ENCODE measurements around the gene MREG.

MREG gene

DNA sequence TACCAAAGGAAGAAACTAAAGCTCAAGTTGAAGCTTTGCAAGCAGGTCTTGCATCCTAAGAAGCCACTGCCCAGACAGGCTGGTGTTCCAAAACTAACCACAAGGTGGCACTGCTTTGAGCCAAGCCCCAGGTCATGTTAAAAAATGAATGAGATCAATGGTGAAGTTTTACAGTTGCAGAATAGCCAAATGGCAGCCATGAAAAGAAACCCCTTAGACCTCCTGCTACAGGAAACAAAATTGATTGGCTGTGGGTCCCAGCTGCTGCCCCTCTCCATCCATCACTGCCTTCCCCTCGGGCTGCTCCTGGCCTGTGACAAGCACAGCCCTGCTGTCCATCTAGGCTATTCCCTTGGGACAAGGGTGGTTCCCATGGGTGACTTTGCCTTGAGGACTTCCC, 20.7 kb upstream of the MREG start:
- Histone ChIP-seq H3K27ac (ENCODE audit: low read depth, low read length) (no peak overlapping the region), H3K9me2 (replicated peaks; ENCODE audit: control insufficient read depth, low read length) (no peaks in the 10 kb centered on the region), H4K20me1 (ENCODE audit: control insufficient read depth, insufficient read depth, low read depth, low read length) (no peaks in the 10 kb centered on the region), H3F3A (ENCODE audit: control insufficient read depth, insufficient read depth) (no peaks in the 10 kb centered on the region), H3K27me3 (ENCODE audit: control insufficient read depth, low read length) (peaks cover 20% of the 10 kb centered on the region), H3K79me2 (ENCODE audit: control insufficient read depth, low read length) (no peaks in the 10 kb centered on the region), H3K9me3 (ENCODE audit: control insufficient read depth, insufficient read depth, low read length) (no peaks in the 10 kb centered on the region), H3K4me1 (ENCODE audit: control insufficient read depth, low read length) (no peaks in the 10 kb centered on the region), H3K4me3 (ENCODE audit: low read length) (no peak overlapping the region), H3K4me2 (ENCODE audit: low read length) (no peak overlapping the region), H3K36me3 (ENCODE audit: control insufficient read depth, low read length) (no peaks in the 10 kb centered on the region)
- no peak for TF ChIP-seq EZH2phosphoT487 (IDR thresholded peaks at IDR 0.05; ENCODE audit: borderline replicate concordance, low read length)
- peak; percentile 89 for TF ChIP-seq CTCF (IDR thresholded peaks at IDR 0.05; ENCODE audit: low read depth, low read length, poor library complexity, severe bottlenecking)

DNA sequence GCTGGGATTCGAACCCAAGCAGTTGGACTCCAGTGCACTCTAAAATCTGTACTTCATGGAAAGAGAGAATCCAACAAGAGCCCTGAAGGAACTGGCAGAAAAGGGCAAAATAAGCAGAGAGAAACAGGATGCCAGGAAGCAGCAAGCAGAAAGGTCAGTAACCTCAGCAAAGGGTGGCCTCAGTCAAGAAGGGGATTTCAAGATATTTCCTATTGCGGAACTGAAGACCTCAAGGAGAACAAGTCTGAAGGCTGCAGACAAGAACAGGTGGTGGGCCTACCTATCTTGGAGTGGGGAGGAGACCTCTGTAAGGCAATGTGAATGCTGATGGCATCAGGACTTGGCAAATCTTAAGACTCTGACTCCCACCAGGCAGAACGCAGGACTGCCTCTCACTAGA, 20.1 kb upstream of the MREG start:
- no peaks in the 10 kb centered on the region for H3K9me3 ChIP-seq (ENCODE audit: control insufficient read depth, insufficient read depth, low read length)
- H3F3A ChIP-seq (ENCODE audit: control insufficient read depth, insufficient read depth), result no peaks in the 10 kb centered on the region
- no peak overlapping the region for H3K4me3 ChIP-seq (ENCODE audit: low read length)
- no peaks in the 10 kb centered on the region for H4K20me1 ChIP-seq (ENCODE audit: control insufficient read depth, insufficient read depth, low read depth, low read length)
- H3K27me3 ChIP-seq (ENCODE audit: control insufficient read depth, low read length), result peaks cover 20% of the 10 kb centered on the region
- H3K9me2 ChIP-seq (replicated peaks; ENCODE audit: control insufficient read depth, low read length), result no peaks in the 10 kb centered on the region
- H3K36me3 ChIP-seq (ENCODE audit: control insufficient read depth, low read length), result no peaks in the 10 kb centered on the region
- no peaks in the 10 kb centered on the region for H3K4me1 ChIP-seq (ENCODE audit: control insufficient read depth, low read length)
- no peak overlapping the region for H3K27ac ChIP-seq (ENCODE audit: low read depth, low read length)
- TF ChIP-seq CTCF (IDR thresholded peaks at IDR 0.05; ENCODE audit: low read depth, low read length, poor library complexity, severe bottlenecking), result no peak
- no peak for TF ChIP-seq EZH2phosphoT487 (IDR thresholded peaks at IDR 0.05; ENCODE audit: borderline replicate concordance, low read length)
- no peak overlapping the region for H3K4me2 ChIP-seq (ENCODE audit: low read length)
- H3K79me2 ChIP-seq (ENCODE audit: control insufficient read depth, low read length), result no peaks in the 10 kb centered on the region

DNA sequence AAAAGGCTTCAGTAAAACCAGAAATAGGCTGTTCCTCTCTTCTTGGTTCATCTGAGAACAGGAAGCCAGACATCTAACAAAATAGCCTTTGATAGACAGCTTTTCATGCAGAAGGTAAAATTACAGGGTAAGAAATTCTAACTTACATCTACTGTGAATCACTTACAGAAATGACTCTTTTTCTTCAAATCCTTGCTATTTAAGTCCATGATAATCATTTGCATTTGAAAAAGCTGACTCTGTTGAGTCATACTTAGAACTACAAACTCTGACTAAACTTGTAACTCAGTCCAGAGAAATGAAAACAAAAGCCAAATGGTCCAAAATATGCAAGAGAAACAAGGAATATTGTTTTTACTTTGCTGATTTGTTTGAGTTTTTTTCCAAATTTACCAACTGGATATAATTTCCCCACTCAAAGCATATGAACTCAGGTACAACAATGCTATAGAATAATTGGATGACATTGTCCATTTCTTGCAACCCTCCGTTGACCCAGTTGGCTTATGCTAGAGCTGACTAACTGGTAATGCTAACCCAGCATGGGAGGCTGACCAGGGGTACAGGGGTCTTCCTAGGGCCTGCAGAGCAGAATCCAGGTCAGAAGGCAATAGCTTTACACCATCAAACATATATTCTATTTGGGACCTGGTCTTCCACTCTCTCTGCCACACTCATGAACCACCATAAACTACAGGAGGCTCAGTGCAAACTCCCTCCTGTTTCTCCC, 18.8 kb upstream of the MREG start:
- Histone ChIP-seq H3K4me2 (ENCODE audit: low read length) (no peak overlapping the region), H3K27ac (ENCODE audit: low read depth, low read length) (no peak overlapping the region), H3K36me3 (ENCODE audit: control insufficient read depth, low read length) (no peaks in the 10 kb centered on the region), H3K9me2 (replicated peaks; ENCODE audit: control insufficient read depth, low read length) (no peaks in the 10 kb centered on the region), H3K27me3 (ENCODE audit: control insufficient read depth, low read length) (peaks cover 20% of the 10 kb centered on the region), H3K4me1 (ENCODE audit: control insufficient read depth, low read length) (no peaks in the 10 kb centered on the region), H3F3A (ENCODE audit: control insufficient read depth, insufficient read depth) (no peaks in the 10 kb centered on the region), H4K20me1 (ENCODE audit: control insufficient read depth, insufficient read depth, low read depth, low read length) (no peaks in the 10 kb centered on the region), H3K79me2 (ENCODE audit: control insufficient read depth, low read length) (no peaks in the 10 kb centered on the region), H3K4me3 (ENCODE audit: low read length) (no peak overlapping the region), H3K9me3 (ENCODE audit: control insufficient read depth, insufficient read depth, low read length) (no peaks in the 10 kb centered on the region)
- TF ChIP-seq CTCF (IDR thresholded peaks at IDR 0.05; ENCODE audit: low read depth, low read length, poor library complexity, severe bottlenecking), result no peak
- no peak for TF ChIP-seq EZH2phosphoT487 (IDR thresholded peaks at IDR 0.05; ENCODE audit: borderline replicate concordance, low read length)
